IPS-20b (cell line): Measurements from ENCODE around the gene PRXL2A.
"Not testable (repeated sequence)": the region's sequence is repeated elsewhere in the genome, so short reads cannot be mapped to it uniquely, and the experiment has no call there.

Source experiments
- H3K27ac ChIP-seq: one replicate; pipeline ENCODE4 v1.5.1; 2013; ENCODE audit warnings: low read length
- H3K27me3 ChIP-seq: 2 replicates; pipeline ENCODE4 v1.6.1; 2013; ENCODE audit warnings: mild to moderate bottlenecking, low read length, inconsistent platforms; ENCODE audit not compliant: insufficient read depth
- H3K36me3 ChIP-seq: 2 replicates; pipeline ENCODE4 v1.6.1; 2013; ENCODE audit warnings: low read depth, mild to moderate bottlenecking, inconsistent platforms, low read length, moderate library complexity; ENCODE audit not compliant: insufficient read depth
- H3K4me1 ChIP-seq: 2 replicates; pipeline ENCODE4 v1.6.1; 2013; ENCODE audit warnings: mild to moderate bottlenecking, control low read depth, inconsistent platforms, low read length, moderate library complexity; ENCODE audit not compliant: insufficient read depth
- H3K4me3 ChIP-seq: 2 replicates; pipeline ENCODE4 v1.5.1; 2013; ENCODE audit warnings: mild to moderate bottlenecking, low read length, inconsistent platforms
- H3K9ac ChIP-seq: 2 replicates; pipeline ENCODE4 v1.6.1; 2013; ENCODE audit warnings: low read depth, mild to moderate bottlenecking, inconsistent platforms, low read length, moderate library complexity
- H3K9me3 ChIP-seq: 2 replicates; pipeline ENCODE4 v1.6.1; 2013; ENCODE audit warnings: mild to moderate bottlenecking, low read depth, low read length, inconsistent platforms; ENCODE audit not compliant: insufficient read depth

Gene PRXL2A

GRCh38 chr10:80408242-80409101, at the start of gene PRXL2A:
Gene PRXL2A (plus strand): TSS chr10:80408551. CDS start chr10:80420468, 11,917 bp downstream.
- Histone ChIP-seq H3K27me3 (peaks cover 31% of the 10 kb centered on the region), H3K4me3 (peak within 1 kb of the TSS; percentile 82), H3K9ac (peak within 1 kb of the TSS; percentile 86), H3K27ac (no peak within 1 kb of the TSS), H3K4me1 (peaks cover 5% of the 10 kb centered on the region; the same call in 1 of the 2 replicates), H3K36me3 (peaks cover 5% of the 10 kb centered on the region; the same call in 1 of the 2 replicates), H3K9me3 (no peaks in the 10 kb centered on the region)

- H3K9ac ChIP-seq, H3K36me3 ChIP-seq: not testable (repeated sequence)
- peaks cover 18% of the 10 kb centered on the region for H3K27me3 ChIP-seq
These were observed 49.4 kb upstream of the PRXL2A start for GRCh38 chr10:80358925-80359324.

GRCh38 chr10:80359644-80360043, 48.7 kb upstream of the PRXL2A start:
- no peak overlapping the region for H3K27ac ChIP-seq
- no peak overlapping the region for H3K4me3 ChIP-seq
- H3K36me3 ChIP-seq: no peaks in the 10 kb centered on the region
- no peak overlapping the region for H3K9ac ChIP-seq
- H3K9me3 ChIP-seq: no peaks in the 10 kb centered on the region
- peaks cover 18% of the 10 kb centered on the region for H3K27me3 ChIP-seq
- H3K4me1 ChIP-seq: peaks cover 5% of the 10 kb centered on the region; the same call in 1 of the 2 replicates

More at GRCh38 chr10:80358925-80359324, 49.4 kb upstream of the PRXL2A start:
- not testable (repeated sequence) for H3K4me3 ChIP-seq, H3K4me1 ChIP-seq, H3K9me3 ChIP-seq, H3K27ac ChIP-seq

- no peaks in the 10 kb centered on the region for H3K4me1 ChIP-seq
- no peaks in the 10 kb centered on the region for H3K27me3 ChIP-seq
- no peak overlapping the region for H3K4me3 ChIP-seq
These were observed 42.8 kb upstream of the PRXL2A start for GRCh38 chr10:80365510-80365909.

GRCh38 chr10:80371467-80371866, 36.9 kb upstream of the PRXL2A start:
- peaks cover 11% of the 10 kb centered on the region; the same call in 1 of the 2 replicates for H3K36me3 ChIP-seq
- H3K9ac ChIP-seq: no peak overlapping the region
- H3K4me1 ChIP-seq: no peaks in the 10 kb centered on the region
- no peak overlapping the region for H3K4me3 ChIP-seq
- H3K27me3 ChIP-seq: no peaks in the 10 kb centered on the region
- H3K27ac ChIP-seq: no peak overlapping the region
- peaks cover 24% of the 10 kb centered on the region for H3K9me3 ChIP-seq

More at GRCh38 chr10:80365510-80365909, 42.8 kb upstream of the PRXL2A start:
- H3K9me3 ChIP-seq: peaks cover 27% of the 10 kb centered on the region
- no peak overlapping the region for H3K27ac ChIP-seq
- H3K9ac ChIP-seq: no peak overlapping the region
- H3K36me3 ChIP-seq: peaks cover 11% of the 10 kb centered on the region; the same call in 1 of the 2 replicates

- no peaks in the 10 kb centered on the region; the same call in 1 of the 2 replicates for H3K36me3 ChIP-seq
- H3K27me3 ChIP-seq: no peaks in the 10 kb centered on the region
- no peak overlapping the region for H3K27ac ChIP-seq
- H3K4me1 ChIP-seq: no peaks in the 10 kb centered on the region
- H3K9ac ChIP-seq: no peak overlapping the region
- peaks cover 12% of the 10 kb centered on the region for H3K9me3 ChIP-seq
- H3K4me3 ChIP-seq: no peak overlapping the region
These were observed 35.7 kb upstream of the PRXL2A start for GRCh38 chr10:80372675-80373074.

- H3K27ac ChIP-seq: no peak overlapping the region
- H3K27me3 ChIP-seq: no peaks in the 10 kb centered on the region
- no peak overlapping the region for H3K9ac ChIP-seq
- 0 out of 2 replicates have a peak, but pooled peaks cover 5% of the 10 kb centered on the region for H3K9me3 ChIP-seq
- H3K36me3 ChIP-seq: no peaks in the 10 kb centered on the region
- H3K4me3 ChIP-seq: no peak overlapping the region
- H3K4me1 ChIP-seq: no peaks in the 10 kb centered on the region
These were observed 34.8 kb upstream of the PRXL2A start for GRCh38 chr10:80373502-80373901.

- Histone ChIP-seq H3K36me3 (no peaks in the 10 kb centered on the region), H3K4me1 (no peaks in the 10 kb centered on the region), H3K9me3 (no peaks in the 10 kb centered on the region), H3K4me3 (no peak overlapping the region), H3K27ac (no peak overlapping the region), H3K9ac (no peak overlapping the region), H3K27me3 (no peaks in the 10 kb centered on the region)
These were observed 28.6 kb upstream of the PRXL2A start for GRCh38 chr10:80379701-80380100.

- H3K4me3 ChIP-seq: no peak overlapping the region
These were observed 28.2 kb upstream of the PRXL2A start for GRCh38 chr10:80380185-80380584.

GRCh38 chr10:80382989-80383388, 25.4 kb upstream of the PRXL2A start:
- Histone ChIP-seq H3K27me3 (no peaks in the 10 kb centered on the region), H3K4me3 (no peak overlapping the region), H3K4me1 (no peaks in the 10 kb centered on the region), H3K9me3 (no peaks in the 10 kb centered on the region), H3K9ac (no peak overlapping the region), H3K36me3 (no peaks in the 10 kb centered on the region), H3K27ac (no peak overlapping the region)

More at GRCh38 chr10:80380185-80380584, 28.2 kb upstream of the PRXL2A start:
- Histone ChIP-seq H3K9me3 (no peaks in the 10 kb centered on the region), H3K36me3 (no peaks in the 10 kb centered on the region), H3K9ac (no peak overlapping the region), H3K4me1 (no peaks in the 10 kb centered on the region), H3K27me3 (no peaks in the 10 kb centered on the region), H3K27ac (no peak overlapping the region)

- no peak overlapping the region for H3K9ac ChIP-seq
- no peaks in the 10 kb centered on the region for H3K36me3 ChIP-seq
- no peak overlapping the region for H3K4me3 ChIP-seq
- no peaks in the 10 kb centered on the region for H3K27me3 ChIP-seq
- H3K27ac ChIP-seq: no peak overlapping the region
- no peaks in the 10 kb centered on the region for H3K4me1 ChIP-seq
- H3K9me3 ChIP-seq: no peaks in the 10 kb centered on the region
These were observed 17.6 kb upstream of the PRXL2A start for GRCh38 chr10:80390740-80391139.

GRCh38 chr10:80392250-80392649, 16.1 kb upstream of the PRXL2A start:
- no peaks in the 10 kb centered on the region for H3K27me3 ChIP-seq
- no peaks in the 10 kb centered on the region for H3K9me3 ChIP-seq
- H3K4me1 ChIP-seq: no peaks in the 10 kb centered on the region
- H3K9ac ChIP-seq: no peak overlapping the region
- no peak overlapping the region for H3K4me3 ChIP-seq
- H3K36me3 ChIP-seq: no peaks in the 10 kb centered on the region
- no peak overlapping the region for H3K27ac ChIP-seq
